LNCaP clone FGC (cell line): ENCODE data around the gene RAC3.

Experiments used
- DNase-seq: peaks from one replicate; pipeline ENCODE4 v3.0.0-alpha.2; 2011; ENCODE audit warnings: low read depth
- H3K4me3 ChIP-seq: 2 replicates; pipeline ENCODE4 v1.5.1; 2011; ENCODE audit warnings: mild to moderate bottlenecking, low read depth, low read length, control low read depth
- TF ChIP-seq, protein P1 (sequence below): IDR thresholded peaks from 2 replicates; pipeline ENCODE4 v1.5.1; 2012; ENCODE audit warnings: mild to moderate bottlenecking; ENCODE audit not compliant: control insufficient read depth, insufficient read depth; ENCODE audit errors: extremely low read depth

The RAC3 gene

DNA sequence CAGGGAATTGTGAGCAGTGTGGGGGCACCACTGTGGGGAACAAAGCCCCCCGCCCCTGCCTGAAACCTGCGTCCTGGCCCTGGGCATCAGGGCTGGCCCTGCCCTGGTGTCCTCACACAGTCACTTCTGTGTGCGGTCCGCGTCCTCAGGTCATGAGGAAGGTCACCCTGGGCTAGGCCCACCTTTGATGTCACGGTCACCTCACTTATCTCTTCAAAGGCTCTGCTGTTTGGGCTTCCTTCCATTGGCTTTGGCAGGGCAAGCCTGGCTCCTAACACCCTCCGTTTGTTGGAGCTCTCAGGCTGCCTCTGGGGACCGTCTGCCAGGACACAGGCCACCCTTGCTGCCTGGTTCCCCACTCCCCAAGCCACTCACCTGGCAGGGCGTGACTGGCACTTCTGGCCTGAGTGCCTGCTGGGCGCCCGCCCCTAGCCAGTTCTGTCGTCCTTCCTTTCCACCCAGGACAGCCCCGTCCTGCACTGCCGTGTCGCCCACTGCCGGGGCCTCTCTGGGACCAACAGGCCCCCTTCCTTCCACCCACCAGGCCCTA is 17.6 kb upstream of the RAC3 start:
- H3K4me3 ChIP-seq = no peak overlapping the region
- no peak for DNase-seq
- TF ChIP-seq, protein P1, sequence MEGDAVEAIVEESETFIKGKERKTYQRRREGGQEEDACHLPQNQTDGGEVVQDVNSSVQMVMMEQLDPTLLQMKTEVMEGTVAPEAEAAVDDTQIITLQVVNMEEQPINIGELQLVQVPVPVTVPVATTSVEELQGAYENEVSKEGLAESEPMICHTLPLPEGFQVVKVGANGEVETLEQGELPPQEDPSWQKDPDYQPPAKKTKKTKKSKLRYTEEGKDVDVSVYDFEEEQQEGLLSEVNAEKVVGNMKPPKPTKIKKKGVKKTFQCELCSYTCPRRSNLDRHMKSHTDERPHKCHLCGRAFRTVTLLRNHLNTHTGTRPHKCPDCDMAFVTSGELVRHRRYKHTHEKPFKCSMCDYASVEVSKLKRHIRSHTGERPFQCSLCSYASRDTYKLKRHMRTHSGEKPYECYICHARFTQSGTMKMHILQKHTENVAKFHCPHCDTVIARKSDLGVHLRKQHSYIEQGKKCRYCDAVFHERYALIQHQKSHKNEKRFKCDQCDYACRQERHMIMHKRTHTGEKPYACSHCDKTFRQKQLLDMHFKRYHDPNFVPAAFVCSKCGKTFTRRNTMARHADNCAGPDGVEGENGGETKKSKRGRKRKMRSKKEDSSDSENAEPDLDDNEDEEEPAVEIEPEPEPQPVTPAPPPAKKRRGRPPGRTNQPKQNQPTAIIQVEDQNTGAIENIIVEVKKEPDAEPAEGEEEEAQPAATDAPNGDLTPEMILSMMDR = no peak

DNA sequence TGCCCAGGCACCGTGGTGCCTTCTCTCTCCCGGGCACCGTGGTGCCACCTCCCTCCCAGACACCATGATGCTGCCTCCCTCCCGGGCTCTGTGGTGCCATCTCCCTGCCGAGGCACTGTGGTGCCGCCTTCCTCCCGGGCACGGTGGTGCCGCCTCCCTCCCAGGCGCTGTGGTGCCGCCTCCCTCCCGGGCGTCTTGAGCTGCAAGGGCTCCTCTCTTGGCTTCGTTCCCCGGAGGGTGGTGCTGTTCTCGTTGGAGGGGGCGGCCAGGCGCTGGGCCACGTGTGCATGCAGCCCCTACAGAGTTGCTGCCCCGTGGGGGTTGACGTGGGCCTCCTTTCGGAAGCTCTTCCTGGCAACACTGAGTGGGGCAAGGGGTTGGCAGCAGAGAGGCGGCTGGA is 17.0 kb upstream of the RAC3 start:
- no peak for DNase-seq
- H3K4me3 ChIP-seq = no peak overlapping the region
- TF ChIP-seq, protein P1 = no peak

DNA sequence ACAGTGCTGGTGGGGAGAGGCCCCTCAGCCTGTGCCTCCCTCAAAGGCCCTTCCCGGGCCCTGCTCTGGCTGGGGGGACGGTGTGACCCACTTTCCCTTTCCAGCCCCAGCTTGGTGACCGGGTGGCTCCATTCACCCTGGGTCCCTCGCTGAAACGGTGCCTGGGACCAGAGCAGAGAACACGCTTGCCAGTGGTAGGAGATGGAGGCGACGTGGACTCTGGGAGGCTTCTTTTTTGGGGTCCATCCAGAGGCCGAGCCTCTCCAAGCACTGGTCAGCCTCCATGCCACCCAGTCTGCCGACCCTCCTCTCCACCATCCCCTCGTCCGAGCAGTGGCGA is 16.5 kb upstream of the RAC3 start:
- TF ChIP-seq, protein P1 = no peak
- no peak overlapping the region for H3K4me3 ChIP-seq
- no peak for DNase-seq

DNA sequence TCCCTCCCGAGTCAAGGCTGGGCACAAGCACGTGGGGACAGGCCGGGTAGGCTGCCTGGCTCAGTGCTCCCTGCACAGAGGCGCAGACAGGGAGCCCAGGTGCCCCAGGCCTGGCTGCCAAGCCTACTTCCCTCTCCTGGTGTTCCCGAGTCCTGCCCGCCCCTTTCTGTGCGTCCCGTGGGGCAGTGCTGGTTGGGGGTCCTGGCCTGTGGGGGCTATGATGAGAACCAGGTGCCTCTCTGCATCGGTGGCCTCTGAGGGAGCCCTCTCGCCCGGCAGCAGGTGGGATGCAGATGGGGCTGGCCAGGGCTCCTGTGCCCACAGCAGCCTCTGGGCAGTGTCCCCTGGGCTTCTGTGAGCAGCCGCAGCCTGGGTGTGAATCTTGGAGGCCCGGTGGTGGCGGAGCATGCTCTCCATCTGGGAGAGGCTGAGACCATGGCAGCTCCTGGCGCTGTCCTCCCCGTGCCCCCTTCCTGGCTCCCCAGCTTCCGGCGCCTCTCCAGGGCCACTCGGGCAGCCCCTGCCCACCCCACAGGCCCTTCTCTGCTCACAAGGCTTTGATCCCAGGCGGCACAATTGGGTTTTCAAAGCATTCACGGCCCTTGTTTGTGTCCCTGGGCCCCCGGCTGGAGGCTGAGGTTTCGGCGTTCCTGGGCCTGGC is 16.0 kb upstream of the RAC3 start:
- no peak overlapping the region for H3K4me3 ChIP-seq
- TF ChIP-seq, protein P1 = no peak
- DNase-seq = no peak

DNA sequence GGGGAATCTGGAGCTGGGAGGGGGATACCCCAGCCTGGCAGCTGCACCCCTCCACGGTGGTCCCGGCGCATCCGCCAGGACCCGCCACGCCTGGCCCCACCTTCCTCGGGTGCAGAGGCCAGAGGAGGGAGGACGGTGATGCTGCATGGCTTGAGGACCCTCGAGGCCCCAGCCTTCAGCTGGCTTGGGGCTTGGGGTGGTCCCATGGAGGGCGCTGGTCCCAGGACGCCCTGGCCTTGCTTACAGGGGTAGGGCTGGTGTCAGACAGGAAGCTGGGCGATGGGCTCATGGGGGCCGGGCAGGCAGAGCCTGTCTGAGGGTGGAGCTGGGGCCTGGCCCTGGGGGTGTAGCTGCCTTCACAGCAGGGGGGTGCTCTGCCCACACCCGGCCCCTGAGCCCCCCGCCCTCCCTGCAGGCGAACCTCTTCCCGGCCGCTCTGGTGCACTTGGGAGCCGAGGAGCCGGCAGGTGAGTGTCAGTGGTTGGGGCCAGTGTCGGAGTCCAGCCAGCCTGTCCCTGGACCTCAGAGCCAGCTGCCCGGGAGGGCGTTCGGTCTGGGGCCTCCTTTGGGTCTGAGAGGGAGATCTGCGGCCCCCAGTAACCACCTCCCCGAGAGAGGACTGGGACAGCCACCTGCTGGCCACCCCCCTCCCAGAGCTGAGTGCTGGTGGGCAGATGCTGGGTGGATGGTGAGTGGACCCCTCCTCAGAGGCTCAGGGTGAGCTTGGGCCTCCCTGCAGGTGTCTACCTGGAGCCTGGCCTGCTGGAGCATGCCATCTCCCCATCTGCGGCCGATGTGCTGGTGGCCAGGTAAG is 15.2 kb upstream of the RAC3 start:
- no peak overlapping the region for H3K4me3 ChIP-seq
- DNase-seq = no peak
- TF ChIP-seq, protein P1 = no peak

DNA sequence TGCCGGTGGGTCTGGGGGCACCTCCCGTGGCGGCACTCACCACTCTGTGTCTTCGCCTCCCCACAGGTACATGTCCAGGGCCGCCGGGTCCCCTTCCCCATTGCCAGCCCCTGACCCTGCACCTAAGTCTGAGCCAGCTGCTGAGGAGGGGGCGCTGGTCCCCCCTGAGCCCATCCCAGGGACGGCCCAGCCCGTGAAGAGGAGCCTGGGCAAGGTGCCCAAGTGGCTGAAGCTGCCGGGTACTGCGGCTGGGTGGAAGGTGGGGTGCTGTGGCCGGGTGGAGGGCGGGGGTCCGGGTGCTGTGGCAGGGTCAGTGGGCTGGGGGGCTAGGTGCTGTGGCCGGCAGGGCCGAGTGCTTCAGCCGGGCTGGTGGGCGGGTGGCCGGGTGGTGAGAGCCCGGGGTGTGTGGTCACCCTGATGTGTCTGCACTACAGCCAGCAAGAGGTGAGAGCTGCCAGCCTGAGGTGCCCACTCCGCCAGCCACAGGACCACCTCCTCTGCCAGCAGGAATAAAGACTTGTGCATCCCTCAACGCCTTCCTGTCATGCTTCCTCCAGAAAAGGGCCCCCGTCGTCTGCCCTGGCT is 14.5 kb upstream of the RAC3 start:
- no peak for DNase-seq
- TF ChIP-seq, protein P1 = no peak
- H3K4me3 ChIP-seq = no peak overlapping the region
